HepG2 (cell line): Measurements from ENCODE around the gene MED12L.

Source experiments
- CTCF ChIP-seq: sonication (generic); formaldehyde crosslinking; IDR thresholded peaks from 2 replicates; pipeline ENCODE4 v1.5.0; 2020; ENCODE audit warnings: mild to moderate bottlenecking, missing genetic modification reagents, moderate library complexity
- FOSL2 ChIP-seq: sonication (generic); formaldehyde crosslinking; IDR thresholded peaks from 2 replicates; pipeline ENCODE4 v1.4.0; 2020; ENCODE audit warnings: missing genetic modification reagents
- IKZF1 ChIP-seq: fragments of 450-650 bp; IDR thresholded peaks from 2 replicates; pipeline ENCODE4 v1.7.1; 2016
- KLF16 ChIP-seq, 2 experiments: sonication (generic) in 1 of 2; formaldehyde crosslinking in 1 of 2; IDR thresholded peaks; 2 replicates each; pipeline versions ENCODE4 v1.6.1 to v1.8.0; 2016 to 2023; ENCODE audit warnings: missing genetic modification reagents in 2 of 2, missing compliant biosample characterization in 1 of 2
- POLR2A ChIP-seq, 2 experiments: IDR thresholded peaks; 2 replicates each; pipeline ENCODE4 v1.6.1; 2011; ENCODE audit warnings: low read depth in 2 of 2, low read length in 2 of 2, mild to moderate bottlenecking in 1 of 2, moderate library complexity in 1 of 2; ENCODE audit not compliant: insufficient read depth in 1 of 2
- TBL1XR1 ChIP-seq: fragments of 150-350 bp; IDR thresholded peaks from 2 replicates; pipeline ENCODE4 v1.6.1; 2014; ENCODE audit warnings: borderline replicate concordance, low read length; ENCODE audit not compliant: partially characterized antibody
- TSC22D2 ChIP-seq: sonication (generic); formaldehyde crosslinking; IDR thresholded peaks from 2 replicates; pipeline ENCODE4 v1.5.1; 2020; ENCODE audit warnings: missing genetic modification reagents, mild to moderate bottlenecking, borderline replicate concordance
- ZNF496 ChIP-seq: sonication (generic); formaldehyde crosslinking; IDR thresholded peaks from 2 replicates; pipeline ENCODE4 v1.8.1; 2023; ENCODE audit warnings: mild to moderate bottlenecking, moderate library complexity, missing genetic modification reagents; ENCODE audit not compliant: insufficient replicate concordance

DNA sequence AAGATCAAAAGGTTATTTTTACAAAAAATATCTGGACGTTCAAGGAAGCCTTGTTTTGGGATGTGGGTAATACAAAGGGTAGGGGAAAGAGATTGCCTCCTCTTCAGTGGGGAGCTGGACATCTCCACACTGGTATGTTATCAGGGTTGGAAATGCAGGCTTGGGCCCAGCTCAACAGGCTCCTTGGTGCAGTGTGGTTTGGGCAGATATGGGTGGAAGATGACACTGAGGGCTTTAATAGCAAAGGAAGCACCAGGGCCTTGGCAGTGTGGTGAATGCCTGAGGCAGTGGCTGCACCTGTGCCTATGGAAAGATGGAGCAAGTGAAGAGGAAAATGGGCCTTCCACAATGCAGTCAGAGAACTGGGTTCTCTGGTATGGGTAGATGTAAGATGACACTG lies 11.2 kb upstream of the MED12L start:
- TF ChIP-seq ZNF496 (no peak), POLR2A (IDR thresholded peaks at IDR 0.05; ENCODE audit: insufficient read depth in 1 of 2, low read depth in 2 of 2, low read length in 2 of 2) (no peak), KLF16 (CRISPR knock-in tag; IDR thresholded peaks at IDR 0.05) (no peak), IKZF1 (no peak), TBL1XR1 (no peak), FOSL2 (no peak), CTCF (CRISPR knock-in tag) (no peak), TSC22D2 (CRISPR knock-in tag) (no peak)
